HG03097 (cell line): ENCODE measurements around the gene ZMAT2.
"Not testable (repeated sequence)": the region's sequence is repeated elsewhere in the genome, so short reads cannot be mapped to it uniquely, and the experiment has no call there.

ENCODE experiments used
- ATAC-seq: cut with Tn5 transposase; IDR thresholded peaks from one replicate; pipeline ENCODE4 v1.9.1; 2021; ENCODE audit not compliant: unreplicated experiment, low FRiP score

The ZMAT2 gene, protein sequence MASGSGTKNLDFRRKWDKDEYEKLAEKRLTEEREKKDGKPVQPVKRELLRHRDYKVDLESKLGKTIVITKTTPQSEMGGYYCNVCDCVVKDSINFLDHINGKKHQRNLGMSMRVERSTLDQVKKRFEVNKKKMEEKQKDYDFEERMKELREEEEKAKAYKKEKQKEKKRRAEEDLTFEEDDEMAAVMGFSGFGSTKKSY

DNA sequence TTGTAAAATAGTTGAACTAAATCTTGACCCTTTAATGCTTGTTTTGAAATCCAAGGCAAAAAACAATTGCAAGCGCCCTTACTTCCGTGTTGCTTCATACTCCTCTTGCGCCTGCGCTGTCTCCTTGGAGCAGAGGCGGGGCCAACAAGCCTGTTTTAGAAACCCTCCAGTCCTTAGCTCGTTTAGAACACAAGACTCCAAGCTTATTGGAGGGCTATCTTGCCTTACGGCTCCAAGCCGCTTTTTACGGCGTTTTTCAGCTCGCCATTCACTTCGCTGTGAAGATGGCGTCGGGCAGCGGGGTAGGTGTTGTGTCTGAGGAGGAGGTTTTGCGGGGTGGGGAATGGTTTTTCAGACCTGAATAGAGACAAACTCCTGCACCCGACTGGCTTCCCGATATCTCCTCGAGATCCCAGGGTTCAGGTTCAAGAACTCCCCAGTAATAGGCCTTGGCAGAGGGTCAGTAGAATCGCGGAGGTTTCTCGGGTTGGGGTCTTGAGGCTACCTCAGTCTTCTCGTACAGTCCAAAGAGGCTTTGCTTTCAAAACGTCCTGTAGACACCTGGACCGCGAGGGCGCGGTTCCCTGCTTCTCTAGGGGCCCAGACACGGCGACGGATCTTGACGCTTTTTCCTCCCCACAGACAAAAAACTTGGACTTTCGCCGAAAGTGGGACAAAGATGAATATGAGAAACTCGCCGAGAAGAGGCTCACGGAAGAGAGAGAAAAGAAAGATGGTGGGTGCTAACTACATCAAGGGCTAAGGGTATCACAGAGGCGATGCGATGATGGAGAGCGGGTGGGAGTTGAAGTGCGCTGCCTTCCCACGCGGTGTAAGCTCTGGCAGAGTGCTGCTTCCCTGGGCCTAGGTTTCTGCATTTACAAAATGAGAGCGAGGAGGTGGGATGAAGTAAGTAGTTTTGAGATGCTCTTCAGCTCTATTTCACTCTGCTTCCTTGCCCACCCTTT, at the start of gene ZMAT2:
Gene ZMAT2 (plus strand): TSS at position 271 of the 968 bp plus-strand sequence. CDS start 14 bp downstream, at position 285.
- peak; percentile 81 for ATAC-seq

DNA sequence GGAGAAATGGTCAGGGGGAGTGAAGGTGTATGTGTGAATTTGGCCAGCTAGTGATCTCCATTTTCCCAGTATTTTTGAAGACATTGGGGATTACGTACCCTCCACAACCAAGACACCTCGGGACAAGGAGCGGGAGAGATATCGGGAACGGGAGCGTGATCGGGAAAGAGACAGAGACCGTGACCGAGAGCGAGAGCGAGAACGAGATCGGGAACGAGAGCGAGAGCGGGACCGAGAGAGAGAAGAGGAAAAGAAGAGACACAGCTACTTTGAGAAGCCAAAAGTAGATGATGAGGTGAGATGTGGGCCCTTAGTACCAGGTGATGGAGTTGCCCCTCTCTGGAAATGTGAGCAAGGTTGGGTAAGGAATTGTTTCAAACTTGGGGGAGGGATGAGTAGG, 41.4 kb upstream of the ZMAT2 start:
- ATAC-seq = no peak

DNA sequence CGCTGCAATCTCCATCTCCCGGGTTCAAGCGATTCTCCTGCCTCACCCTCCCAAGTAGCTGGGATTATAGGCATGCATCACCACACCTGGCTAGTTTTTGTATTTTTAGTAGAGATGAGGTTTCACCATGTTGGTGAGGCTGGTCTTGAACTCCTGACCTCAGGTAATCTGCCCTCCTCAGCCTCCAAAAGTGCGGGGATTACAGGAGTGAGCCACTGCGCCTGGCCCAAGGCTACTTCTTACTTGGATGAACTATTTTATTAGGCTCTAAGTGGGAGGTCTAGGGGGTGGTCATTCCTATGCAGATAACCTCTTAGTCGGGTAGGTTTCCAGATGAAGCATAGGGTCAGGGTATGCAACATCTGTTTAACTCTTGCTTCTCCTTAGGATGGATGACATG, 39.9 kb upstream of the ZMAT2 start:
- not testable (repeated sequence) for ATAC-seq

DNA sequence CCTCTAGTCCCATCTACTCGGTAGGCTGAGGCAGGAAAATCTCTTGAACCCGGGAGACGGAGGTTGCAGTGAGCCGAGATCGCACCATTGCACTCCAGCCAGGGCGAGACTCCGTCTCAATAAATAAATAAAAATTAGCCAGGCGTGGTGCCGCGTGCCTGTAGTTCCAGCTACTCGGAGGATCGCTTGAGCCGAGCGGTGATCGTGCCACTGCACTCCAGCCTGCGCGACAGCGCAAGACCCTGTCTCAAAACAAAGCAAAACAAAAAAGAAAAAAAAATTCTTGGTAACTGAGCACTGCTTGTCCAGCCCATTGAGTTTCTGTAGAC, 36.3 kb upstream of the ZMAT2 start:
- no peak for ATAC-seq

DNA sequence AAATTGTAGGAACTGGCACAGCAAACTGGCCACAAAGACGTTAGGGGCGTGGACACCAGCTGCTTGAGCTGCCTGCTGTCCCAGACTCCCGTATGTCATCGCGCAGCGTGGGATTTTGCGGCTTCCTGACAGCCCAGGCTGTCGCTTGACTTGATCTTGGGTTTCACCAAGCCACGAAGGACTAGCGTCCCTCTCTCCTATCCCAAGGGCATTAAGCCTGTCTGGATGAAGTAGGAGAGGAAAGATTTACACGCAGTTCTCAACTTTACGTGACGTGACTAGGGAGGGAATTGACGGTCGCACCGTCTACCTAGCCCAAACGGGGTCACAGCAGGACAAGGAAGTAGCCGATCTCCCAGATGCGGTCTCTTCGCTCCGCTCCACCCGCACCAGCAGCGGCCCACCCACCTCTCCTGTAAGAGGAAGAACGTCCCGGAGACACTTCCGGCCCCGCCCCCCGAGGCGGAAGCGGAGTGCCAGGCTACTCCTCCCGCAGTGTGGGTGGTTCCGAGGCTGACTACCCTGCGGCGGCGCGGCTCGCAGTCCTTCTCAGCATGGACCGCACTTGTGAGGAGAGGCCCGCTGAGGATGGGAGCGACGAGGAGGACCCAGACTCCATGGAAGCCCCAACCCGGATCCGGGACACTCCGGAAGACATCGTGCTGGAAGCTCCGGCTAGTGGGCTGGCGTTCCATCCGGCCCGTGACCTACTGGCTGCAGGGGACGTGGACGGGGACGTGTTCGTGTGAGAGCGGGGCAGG, 35.7 kb upstream of the ZMAT2 start, which contains the start of gene WDR55:
Gene WDR55 (plus strand): TSS at position 546 of the 761 bp plus-strand sequence. CDS start 9 bp downstream, at position 555.
- ATAC-seq = peak; percentile 94

DNA sequence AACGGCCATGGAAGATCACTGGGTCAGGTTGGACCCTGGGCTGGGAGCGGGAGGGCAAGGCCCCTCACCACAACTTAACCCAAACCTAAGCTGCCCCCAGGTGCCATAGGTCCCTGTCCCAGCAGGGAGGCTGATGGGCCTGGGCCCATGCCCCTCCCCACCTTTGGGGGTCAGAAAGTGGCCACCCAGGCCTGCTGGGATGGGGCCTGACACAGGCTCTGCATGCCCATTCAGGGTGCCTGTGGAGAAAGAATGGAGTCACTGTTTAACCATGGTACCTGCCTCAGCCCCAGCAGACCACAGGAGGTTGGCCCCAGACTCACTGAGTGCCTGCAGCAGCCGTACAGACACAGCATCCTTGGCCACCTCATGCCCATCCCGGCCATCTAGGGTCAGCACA, 29.2 kb upstream of the ZMAT2 start:
- not testable (repeated sequence) for ATAC-seq

DNA sequence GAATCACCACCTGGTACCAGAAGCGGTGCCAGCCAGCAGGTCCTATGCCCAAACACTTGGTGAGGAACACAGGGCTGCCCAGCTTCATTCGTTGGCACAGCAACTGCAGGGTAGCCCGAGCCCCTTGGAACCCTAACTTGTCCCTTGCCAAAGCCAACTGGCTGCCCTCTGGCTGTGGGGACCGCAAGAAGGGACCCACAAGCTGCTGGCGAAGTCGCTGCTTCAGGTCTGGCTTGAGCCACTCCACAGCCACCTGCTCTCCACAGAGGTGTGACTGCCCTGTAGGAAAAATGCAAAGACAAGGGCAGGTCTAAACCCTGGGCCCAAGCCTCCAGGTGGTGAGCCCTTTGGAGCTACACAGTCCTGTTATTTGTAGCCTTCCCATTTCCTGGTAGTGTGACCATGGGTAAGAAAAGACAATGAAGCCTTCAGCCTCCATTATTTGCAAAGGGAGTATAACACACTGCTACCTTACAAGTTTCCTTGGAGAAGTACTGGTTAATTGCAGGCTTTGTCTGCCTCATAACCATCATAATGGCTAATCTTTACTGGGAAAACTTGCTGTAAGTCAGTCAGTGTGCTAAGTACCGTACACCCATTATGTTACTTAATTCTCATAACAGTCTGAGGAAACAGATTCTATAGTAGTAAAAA, 28.6 kb upstream of the ZMAT2 start:
- no peak for ATAC-seq

DNA sequence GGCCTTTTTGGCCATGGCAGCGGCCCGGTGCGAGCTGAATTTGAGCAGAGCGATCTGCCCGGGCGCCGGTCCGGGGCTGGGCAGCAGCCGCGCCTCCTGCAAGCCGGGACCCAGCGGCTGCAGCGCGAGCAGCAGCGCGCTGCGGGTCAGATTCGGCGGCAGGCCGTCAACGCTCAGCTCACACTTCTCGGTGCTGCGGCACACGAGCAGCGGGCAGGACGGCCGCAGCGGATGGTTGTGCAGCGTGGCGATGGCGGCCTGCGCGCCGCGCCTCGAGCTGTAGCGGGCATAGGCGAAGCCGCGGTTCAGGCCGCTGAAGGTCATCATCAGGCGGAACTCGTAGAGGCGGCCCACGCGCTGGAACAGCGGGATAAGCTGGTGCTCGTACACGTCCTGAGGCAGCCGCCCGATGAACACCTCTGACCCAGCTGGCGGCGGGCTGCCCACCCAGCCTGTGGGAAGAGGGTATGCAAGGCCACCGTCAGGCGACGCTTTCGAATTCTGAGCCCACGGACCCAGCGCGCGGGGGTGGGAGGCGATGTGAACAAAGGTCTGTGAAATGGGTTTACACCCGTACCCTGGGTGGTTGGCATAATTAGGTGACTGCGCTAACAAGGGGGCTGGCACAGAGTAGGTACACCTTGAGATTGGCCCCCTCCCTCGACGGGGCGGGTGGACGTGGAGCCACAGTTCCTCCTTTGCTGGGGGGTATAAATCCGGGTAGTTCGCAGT, 27.6 kb upstream of the ZMAT2 start:
- ATAC-seq = no peak

DNA sequence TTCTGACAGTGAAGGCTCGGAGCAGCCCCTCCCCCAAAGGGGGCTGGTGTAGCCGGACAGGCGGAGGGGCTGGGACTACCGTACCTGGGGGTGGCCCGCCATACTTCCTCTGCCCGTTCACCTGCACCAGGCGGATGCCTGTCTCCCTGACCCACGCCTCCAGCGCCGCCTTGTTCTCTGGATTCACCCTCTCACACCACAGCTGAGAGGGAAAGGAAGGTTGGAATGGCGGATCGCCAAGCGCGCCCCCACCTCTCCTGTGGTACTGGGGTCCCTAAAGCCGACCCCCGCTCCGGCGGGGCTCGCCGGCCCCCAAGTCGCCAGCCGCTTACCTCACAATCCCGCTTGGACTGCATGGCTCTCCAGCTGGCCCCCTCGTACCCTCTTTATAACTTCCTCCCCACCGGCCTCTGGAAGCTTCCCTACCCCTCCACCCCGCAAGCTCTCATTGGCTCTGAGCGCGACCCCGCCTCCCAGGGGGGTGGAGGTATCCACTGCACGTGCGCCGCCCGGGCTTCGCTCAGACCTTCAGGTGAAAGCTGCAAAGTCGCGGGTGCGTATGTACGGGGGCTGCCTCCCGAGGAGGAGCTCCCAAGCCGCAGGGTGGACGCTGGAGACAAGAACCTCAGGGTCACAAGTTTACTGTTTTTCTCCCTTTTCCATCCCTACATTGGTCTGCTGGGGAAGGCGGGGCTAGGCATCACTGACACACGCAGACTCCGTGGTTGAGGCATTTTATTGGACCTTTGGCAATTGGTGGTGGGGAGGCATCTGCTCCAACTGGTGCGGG, 26.9 kb upstream of the ZMAT2 start, which contains the start of gene DND1:
Gene DND1 (minus strand): TSS at position 390 of the 790 bp plus-strand sequence. CDS start 34 bp downstream, at position 356.
- ATAC-seq = no peak

DNA sequence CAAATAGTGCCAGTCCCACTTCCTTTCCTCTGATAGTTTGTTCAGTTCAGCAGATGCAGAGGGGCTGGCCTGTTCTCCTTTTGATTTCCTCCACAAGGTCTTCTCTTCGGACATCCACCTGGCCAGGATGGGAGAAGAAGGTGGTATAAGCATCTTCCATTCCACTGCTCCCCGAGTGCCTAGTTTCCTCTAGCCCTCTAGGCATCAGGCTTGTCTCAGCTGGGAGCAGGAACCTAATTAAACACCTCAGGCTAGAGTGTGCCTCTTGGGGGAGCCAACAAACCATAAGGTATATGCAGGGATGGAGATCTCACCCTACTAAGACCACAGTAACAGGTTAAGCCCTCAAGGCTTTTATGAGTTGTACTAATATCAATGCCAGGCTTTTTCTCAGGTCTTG, 26.0 kb upstream of the ZMAT2 start:
- no peak for ATAC-seq

DNA sequence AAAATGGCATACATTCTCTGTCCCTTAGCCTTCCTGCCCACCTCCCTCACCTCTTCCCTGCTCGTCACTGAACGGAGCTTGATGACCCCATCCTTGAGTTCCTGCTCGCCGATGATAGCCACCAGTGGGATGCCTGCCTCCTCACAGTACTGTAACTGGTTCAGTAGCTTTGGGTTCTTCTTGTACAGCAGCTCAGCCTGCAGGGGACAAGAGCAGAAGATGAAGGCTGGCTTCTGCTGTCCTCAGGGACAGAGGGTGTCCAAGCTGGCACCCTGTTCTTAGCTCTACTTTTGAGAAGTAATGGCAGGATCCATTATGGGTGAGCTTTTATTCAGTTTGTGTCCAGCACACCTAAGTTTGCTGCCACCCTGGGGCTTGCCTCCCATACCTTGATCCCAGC, 25.6 kb upstream of the ZMAT2 start:
- ATAC-seq = no peak

DNA sequence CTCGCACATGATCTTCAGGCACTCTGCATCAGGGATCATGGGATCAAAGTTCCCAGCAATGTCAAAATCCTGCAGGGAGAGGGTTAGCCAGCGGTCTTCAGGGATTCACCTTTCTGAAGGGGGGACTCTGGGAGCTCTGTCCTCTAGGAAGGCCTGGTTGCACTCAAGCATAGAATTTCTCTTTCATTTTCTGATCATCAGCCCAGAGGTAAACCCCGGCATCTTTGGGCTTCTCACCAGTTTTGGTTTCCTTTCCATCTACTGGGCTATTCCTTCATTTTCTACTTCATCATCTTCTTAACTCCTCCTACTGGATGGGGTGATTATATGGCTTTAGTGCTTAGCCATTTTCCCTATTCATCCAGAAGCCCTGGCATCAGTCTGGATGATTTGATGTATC, 22.3 kb upstream of the ZMAT2 start:
- ATAC-seq = no peak

DNA sequence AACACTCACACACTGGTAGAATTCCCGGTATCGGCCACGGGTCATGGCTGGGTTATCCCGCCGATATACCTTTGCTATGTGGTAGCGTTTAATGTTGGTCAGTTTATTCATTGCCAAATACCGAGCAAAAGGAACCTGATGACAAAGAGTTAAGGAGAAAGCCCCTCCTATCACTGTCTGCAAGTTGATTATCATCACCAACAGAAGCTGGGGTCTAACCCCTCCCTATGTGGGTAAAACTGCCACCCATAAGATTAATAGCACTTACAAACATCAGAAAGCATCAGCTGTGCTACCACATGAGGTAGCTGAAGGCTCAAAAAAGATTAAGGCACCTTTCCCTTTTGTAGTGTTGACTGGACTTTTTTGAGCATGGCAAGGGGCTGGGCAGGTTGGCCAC, 21.3 kb upstream of the ZMAT2 start:
- no peak for ATAC-seq

DNA sequence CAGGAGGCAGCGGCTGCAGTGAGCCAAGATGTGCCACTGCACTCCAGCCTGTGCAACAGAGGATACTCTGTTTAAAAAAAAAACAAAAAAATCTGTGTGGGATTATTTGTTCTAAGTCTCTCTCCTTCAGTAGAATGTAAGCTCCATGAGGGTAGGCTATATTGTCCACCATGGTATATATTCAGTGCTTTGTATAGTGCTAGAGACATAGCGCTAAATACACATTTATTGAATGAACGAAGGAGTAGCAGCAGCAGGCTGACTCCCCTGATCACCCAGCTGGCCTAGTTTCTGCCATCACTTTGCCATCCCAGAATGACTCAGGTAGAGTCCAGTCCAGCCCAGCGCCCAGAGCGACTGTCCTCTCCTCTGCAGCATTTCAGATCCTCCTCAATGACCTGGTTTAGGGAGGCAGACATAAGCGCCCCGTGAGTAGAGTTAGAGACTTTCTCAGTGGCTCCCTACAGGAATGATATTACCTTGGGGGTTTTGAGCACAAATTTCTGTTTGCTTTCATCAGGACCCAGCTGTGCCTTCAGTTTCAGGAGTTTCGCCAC, 9.8 kb upstream of the ZMAT2 start:
- no peak for ATAC-seq

DNA sequence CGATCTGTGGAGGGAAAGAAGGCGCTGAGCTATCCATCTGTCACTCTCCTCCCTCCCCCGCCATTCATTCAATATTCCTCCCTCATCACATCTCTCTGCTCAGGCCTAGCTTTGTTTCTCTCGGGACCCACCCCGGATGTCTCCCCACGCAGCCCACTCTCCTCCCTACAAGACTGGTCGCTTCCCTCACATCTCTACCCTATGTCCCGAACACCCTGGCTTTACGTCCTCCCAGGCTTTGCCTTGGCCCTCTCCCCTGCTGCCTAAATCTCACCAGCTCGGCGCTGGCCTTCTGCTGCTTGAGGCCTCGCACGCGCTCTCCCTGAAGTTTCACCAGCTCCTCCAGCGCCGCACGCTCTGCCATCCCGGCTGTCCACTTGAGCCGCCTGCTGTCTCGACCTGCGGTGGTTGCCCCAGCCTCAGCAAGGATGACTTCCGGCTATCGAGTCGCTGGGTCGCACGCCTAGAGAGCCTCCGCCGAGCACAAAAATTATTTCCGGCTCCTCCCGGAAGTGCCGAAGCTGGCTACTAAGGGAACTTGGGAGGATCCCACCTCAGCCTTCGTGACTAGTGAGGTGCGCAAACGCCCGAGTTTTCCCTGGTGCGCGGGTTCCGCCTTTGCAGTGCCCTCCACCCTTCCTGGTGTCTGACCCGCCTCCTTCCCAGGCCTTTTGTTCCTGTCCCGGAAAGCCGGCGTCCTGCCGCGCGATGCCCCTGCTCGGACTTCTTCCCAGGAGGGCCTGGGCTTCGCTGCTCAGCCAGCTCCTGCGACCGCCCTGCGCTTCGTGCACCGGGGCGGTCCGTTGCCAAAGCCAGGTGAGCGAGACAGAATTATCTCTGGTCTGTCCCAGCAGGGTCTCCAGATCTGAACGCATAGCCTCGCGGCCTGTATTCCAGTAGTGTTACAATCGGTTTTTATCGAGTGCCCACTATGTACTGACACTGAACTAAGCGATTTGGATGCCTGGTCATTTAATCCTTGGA, 9.0 kb upstream of the ZMAT2 start, which contains the start of the genes HARS1 and HARS2:
Gene HARS1 (minus strand): TSS at position 430 of the 984 bp plus-strand sequence. CDS start 66 bp downstream, at position 364.
Gene HARS2 (plus strand): TSS at position 515 of the 984 bp plus-strand sequence. CDS start 194 bp downstream, at position 709.
- peak; percentile 93 for ATAC-seq

DNA sequence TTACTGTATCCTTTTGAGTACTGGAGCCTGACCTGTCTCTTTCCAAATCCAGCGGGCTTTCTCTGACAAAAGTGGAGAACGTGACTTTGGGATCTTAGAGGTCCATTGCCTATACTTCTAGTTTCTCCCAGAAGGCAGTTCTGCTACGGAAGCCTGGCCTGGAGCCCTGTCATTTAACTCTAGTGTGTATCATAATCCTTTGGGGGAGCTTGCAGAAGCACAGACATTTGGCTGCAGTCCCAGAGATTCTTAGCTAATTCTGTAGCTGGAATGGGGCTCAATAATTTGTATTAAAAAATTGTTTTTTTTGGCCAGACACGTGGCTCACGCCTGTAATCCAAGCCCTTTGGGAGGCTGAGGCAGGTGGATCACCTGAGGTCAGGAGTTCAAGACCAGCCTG, 6.0 kb upstream of the ZMAT2 start:
- no peak for ATAC-seq

DNA sequence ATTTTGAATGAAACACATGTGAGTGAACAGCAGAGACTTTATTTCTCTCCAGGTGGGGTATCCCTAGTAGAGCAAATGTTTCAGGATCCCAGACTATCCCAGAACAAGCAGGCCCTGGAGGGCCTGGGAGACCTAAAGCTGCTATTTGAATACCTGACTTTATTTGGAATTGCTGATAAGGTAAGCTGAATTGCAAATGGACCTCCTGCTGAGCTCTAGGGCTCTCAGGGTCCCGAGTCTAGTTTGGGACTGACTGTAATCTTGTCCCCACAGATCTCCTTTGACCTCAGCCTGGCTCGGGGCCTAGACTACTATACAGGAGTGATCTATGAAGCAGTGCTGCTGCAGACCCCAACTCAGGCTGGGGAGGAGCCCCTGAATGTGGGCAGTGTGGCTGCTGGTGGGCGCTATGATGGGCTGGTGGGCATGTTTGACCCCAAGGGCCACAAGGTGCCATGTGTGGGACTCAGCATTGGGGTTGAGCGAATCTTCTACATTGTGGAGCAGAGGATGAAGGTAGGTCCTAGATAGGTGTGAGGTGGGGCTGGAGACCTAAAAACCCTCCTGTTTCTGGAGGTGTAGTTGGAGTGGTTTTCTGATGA, 3.3 kb upstream of the ZMAT2 start:
- no peak for ATAC-seq
